Upper lobe of left lung (tissue), 4 donors: ENCODE results near the gene TK1.

Source experiments
- EP300 ChIP-seq, 4 donors: sonication (generic); formaldehyde crosslinking; IDR thresholded peaks; one replicate each; pipeline ENCODE4 v1.5.1; 2017; ENCODE audit warnings: antibody characterized with exemption in 4 of 4, control low read depth in 2 of 4
- POLR2A ChIP-seq, 4 donors: fragments of 450-650 bp; IDR thresholded peaks; one replicate each; pipeline ENCODE4 v1.5.1; 2016 to 2017; ENCODE audit warnings: antibody characterized with exemption in 4 of 4, mild to moderate bottlenecking in 2 of 4
- POLR2AphosphoS5 ChIP-seq, 2 donors: sonication (generic); formaldehyde crosslinking; IDR thresholded peaks; one replicate each; pipeline ENCODE4 v1.5.1; 2017; ENCODE audit warnings: antibody characterized with exemption in 2 of 2
- TF ChIP-seq, protein P1 (sequence below), 6 experiments: fragments of 450-650 bp in 4 of 6; fragments of 200-600 bp in 2 of 6; sonication (generic) in 2 of 6; IDR thresholded peaks; one replicate each; pipeline ENCODE4 v1.5.1; 2016 to 2019; ENCODE audit warnings: antibody characterized with exemption in 6 of 6

DNA sequence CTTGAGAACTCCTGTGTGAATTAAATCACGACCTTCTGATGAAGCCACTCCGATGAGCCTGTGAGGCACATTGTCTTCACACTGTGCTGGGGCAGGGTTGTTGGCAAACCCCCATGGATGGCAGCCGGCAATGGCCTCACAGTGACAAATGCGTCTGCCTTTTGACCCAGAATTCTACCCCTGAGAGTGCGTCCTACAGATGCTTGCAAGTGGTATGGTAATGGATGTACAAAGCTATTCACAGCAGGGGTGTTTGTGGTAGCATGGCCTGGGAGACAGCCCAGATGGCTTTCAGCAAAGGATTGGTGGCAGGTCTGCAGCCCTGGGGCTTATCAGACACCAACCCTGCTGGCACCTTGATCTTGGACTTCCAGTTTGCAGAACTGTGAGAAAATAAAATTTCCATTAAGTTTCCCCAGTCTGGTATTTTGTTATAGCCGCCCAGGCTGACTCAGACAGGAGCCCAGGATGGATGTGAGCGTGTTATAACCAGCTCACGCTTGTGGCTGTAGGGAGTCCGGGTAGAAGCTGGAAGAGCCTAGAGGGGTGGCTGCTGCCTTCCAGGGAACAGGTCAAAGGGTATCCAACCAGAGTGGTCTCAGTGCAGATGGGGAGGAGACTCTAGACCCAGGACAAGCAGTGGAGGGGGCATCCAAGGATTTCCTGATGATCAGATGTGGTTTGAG lies 10.4 kb upstream of the TK1 start:
- TF ChIP-seq, protein P1, sequence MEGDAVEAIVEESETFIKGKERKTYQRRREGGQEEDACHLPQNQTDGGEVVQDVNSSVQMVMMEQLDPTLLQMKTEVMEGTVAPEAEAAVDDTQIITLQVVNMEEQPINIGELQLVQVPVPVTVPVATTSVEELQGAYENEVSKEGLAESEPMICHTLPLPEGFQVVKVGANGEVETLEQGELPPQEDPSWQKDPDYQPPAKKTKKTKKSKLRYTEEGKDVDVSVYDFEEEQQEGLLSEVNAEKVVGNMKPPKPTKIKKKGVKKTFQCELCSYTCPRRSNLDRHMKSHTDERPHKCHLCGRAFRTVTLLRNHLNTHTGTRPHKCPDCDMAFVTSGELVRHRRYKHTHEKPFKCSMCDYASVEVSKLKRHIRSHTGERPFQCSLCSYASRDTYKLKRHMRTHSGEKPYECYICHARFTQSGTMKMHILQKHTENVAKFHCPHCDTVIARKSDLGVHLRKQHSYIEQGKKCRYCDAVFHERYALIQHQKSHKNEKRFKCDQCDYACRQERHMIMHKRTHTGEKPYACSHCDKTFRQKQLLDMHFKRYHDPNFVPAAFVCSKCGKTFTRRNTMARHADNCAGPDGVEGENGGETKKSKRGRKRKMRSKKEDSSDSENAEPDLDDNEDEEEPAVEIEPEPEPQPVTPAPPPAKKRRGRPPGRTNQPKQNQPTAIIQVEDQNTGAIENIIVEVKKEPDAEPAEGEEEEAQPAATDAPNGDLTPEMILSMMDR (IDR thresholded peaks at IDR 0.05): no peak
- TF ChIP-seq POLR2A (IDR thresholded peaks at IDR 0.05) (no peak), POLR2AphosphoS5 (IDR thresholded peaks at IDR 0.05) (no peak), EP300 (IDR thresholded peaks at IDR 0.05) (no peak)
